Motor neuron (in vitro differentiated cells): ENCODE data around the gene CDC25C. TPM values are rescaled to one million over a fixed set of nuclear protein-coding genes. Genes with fewer than 3 reads are reported as not detected.
"Not testable (repeated sequence)": the region's sequence is repeated elsewhere in the genome, so short reads cannot be mapped to it uniquely, and the experiment has no call there.

Source experiments
- ATAC-seq, 8 experiments: fragments of 200-7000 bp; cut with Tn5 transposase; replicated peaks in 6 of 8; 2 replicates each; pipeline ENCODE4 v1.8.0; 2021; ENCODE audit warnings: mild to moderate bottlenecking in 8 of 8, moderate library complexity in 8 of 8
- H3K27ac ChIP-seq, 2 donors: fragments of 250-450 bp; sonication (Bioruptor Pico); 2 replicates each; pipeline ENCODE4 v1.9.0; 2021; ENCODE audit warnings: antibody characterized with exemption in 2 of 2, mild to moderate bottlenecking in 2 of 2, moderate library complexity in 1 of 2
- H3K4me1 ChIP-seq, 2 donors: fragments of 250-450 bp; sonication (Bioruptor Pico); replicated peaks in 1 of 2; 2 replicates each; pipeline ENCODE4 v1.6.1; 2021; ENCODE audit warnings: antibody characterized with exemption in 2 of 2, mild to moderate bottlenecking in 2 of 2, moderate library complexity in 1 of 2
- H3K4me3 ChIP-seq, 5 donors: fragments of 250-450 bp; sonication (Bioruptor Pico); 2 replicates each; pipeline ENCODE4 v1.9.0; 2021; ENCODE audit warnings: antibody characterized with exemption in 5 of 5, mild to moderate bottlenecking in 5 of 5, moderate library complexity in 4 of 5
- WGBS, 10 experiments: fragments of 450-650 bp; shearing (Covaris generic); methylation state at CpG; one replicate each; pipeline ENCODE4 v1.0.0; 2022; 5-methylcytosine and 5-hydroxymethylcytosine counted together
- in situ Hi-C, 9 experiments: fragments of 400-800 bp; cut with MboI; loops; one replicate each; pipeline ENCODE4 v1.15.0; 2021; ENCODE audit warnings: low sequenced_read_pairs in 9 of 9, low pct_unique_long_range_greater_than_20kb in 2 of 9; ENCODE audit not compliant: unreplicated experiment in 9 of 9
- total RNA-seq, 8 experiments: library from RNA; unstranded; fragments of 300-600 nt; gene quantifications; 2 replicates each; pipeline versions ENCODE4 v1.2.3 to v1.2.4, GENCODE V29; 2022

CDC25C gene
- total RNA-seq, 8 experiments from 2014 or later: 0.15 to 17.7 (median 1.3) TPM

DNA sequence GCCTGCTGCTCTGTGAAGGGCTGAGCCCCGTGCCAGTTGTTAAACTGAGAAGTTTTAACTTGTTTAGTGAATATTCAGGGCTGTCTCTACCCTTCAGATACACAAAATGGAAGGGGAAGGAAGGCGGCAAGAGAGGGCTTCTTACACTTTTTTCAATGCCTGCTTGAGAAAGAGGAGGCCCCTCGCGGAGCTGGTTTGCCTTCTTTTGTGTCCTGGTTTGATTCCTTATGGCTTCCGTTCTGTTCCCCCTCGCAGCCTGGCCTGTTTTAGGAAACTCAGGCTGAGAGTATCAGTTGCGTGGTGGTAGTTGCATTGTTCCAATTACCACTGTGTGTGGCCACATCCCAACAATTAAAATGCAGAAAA, 7.5 kb upstream of the CDC25C start:
- Histone ChIP-seq H3K4me3 (peak overlapping the region; percentile 57 to 84 (median 69)), H3K4me1 (peaks cover 8 to 10% of the 10 kb centered on the region in 2 donors), H3K27ac (peak overlapping the region; percentile 98 to 100)
- 0 to 20% (median 0%) methylated on average over 1 to 3 of the region's 7 CpGs; no CpG with 5 or more reads in 4 of the 10 experiments for WGBS, 10 experiments
- ATAC-seq: peak in 2 of 8 experiments; percentile 1 to 2
- in situ Hi-C loops: no loop called here

DNA sequence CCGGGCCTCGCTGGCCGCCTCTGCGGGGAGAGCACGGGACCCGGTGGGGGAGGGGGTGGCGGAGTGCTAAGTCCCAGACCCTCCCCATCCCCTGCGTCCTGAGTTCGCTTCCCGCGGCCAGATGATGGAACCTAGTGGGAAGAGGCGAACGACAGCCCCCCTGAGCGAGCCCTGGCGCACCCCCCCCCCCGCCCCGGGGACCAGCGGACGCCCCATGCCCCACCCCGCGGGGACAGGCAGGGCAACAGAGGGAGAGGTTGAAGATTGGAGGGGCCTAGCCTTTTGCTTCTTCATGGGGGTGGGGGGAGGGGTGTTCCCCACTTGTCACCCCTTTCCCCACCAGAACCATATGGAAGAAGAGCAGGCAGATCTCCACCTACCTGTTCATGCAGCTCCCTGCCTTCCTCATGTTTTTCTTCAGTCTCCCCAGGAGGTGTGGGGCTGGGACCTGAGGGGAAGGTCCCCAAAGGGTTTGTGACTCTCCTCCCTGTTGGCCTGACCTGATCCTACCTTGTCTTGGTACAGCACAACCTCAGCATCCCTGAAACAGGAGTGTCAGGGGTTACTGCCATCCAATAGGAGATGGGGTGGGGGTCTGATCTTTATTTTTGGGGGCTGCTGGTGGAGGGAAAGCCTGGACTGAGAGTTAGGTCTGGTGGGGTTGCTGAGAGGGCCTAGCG, 6.9 kb upstream of the CDC25C start:
- ATAC-seq: peak in 1 of 8 experiments; percentile 5
- in situ Hi-C loops: no loop called here
- peaks cover 8 to 10% of the 10 kb centered on the region in 2 donors for H3K4me1 ChIP-seq
- no CpG with 5 or more reads among the region's 22 CpGs for WGBS, 10 experiments
- peak overlapping the region; percentile 98 to 100 for H3K27ac ChIP-seq
- H3K4me3 ChIP-seq: peak overlapping the region; percentile 57 to 84 (median 69)

DNA sequence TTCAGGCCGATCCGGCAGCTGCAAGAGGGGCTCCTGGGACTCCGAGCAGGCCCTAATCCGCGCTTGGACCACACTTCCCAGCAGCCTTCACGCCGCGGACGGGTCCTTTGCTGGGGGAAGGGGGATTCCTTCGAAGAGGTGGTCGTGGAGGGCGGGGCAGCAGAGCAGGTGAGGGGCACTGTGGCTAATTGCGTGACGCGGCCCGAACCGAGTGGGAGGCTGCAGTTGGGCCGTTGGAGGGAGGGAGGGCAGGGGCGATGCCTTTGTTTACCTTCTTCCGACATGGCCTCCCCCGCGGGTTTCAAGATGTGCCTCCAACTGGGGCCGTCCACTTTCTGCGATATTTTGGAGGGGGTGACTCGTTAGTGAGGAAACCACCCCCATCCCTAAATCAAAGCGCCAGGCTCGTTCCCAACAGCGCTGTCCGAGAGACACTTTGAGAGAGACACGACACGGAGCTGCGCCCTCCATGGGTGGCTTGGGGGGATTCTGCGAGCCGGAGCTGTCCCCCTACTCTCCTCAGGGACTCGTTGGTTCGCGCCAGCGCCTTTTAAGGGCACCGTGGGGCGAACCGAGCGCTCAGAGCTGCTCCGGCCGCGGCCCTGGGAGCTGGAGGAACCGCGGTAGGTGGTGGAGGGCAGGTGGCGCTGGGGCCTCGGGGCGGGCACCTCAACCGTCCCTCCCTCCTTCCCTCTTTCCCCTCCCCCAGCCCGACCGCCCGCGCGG, 6.2 kb upstream of the CDC25C start, which contains the start of gene FAM53C:
Gene FAM53C, plus strand, starts transcription at position 582 of the 726 bp plus-strand sequence. CDS start 3,070 bp downstream, outside the sequence.
- peaks cover 8 to 10% of the 10 kb centered on the region in 2 donors for H3K4me1 ChIP-seq
- H3K27ac ChIP-seq: peak within 1 kb of the TSS; percentile 98 to 100
- ATAC-seq: peak; percentile 84 to 90 (median 88)
- H3K4me3 ChIP-seq: peak within 1 kb of the TSS; percentile 57 to 84 (median 69)
- in situ Hi-C loops: no loop called here
- WGBS, 10 experiments: 0 to 5% (median 1%) methylated on average over 2 to 10 of the region's 56 CpGs; no CpG with 5 or more reads in 6 of the 10 experiments

GRCh38 chr5:138336952-138337684, 5.5 kb upstream of the CDC25C start:
- in situ Hi-C loops: no loop called here
- H3K27ac ChIP-seq: peak overlapping the region; percentile 98 to 100
- peaks cover 8 to 10% of the 10 kb centered on the region in 2 donors for H3K4me1 ChIP-seq
- H3K4me3 ChIP-seq: peak overlapping the region; percentile 57 to 84 (median 69)
- peak; percentile 24 to 52 (median 41) for ATAC-seq
- 25 to 60% (median 35%) methylated on average over 3 to 8 of the region's 13 CpGs; no CpG with 5 or more reads in 2 of the 10 experiments for WGBS, 10 experiments

DNA sequence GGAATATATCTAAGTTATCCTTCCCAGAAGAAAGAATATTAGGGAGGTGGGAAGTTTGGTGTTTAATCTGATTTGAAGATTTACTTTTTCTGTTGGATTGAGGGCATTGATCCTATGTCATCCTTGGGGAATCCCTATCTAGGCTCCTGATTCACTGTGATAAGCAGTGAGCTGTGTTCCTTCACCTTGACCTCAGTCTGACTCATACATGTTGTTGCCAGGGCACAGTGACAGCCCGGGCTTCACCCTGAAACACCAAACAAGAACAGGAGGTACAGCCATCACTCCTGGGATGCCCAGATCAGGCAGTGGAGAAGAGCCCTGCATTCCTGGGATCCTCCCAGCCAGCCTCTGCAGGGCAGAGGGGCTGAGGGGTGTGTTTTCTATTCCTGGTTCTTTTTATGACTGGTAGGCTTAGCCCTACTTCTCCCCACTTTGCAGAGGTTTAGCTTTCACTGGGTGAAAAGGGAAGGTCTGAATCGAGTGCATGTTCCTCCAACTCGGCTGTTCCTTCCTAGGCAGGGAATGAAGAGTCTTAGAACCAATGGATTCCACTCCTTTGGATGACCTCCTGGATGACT, 3.4 kb upstream of the CDC25C start:
- in situ Hi-C loops: no loop called here

GRCh38 chr5:138330813-138331448, 673 bp downstream of the CDC25C start:
- ATAC-seq: no peak
- Histone ChIP-seq H3K4me3 (peak overlapping the region; percentile 28 to 46 (median 42)), H3K27ac (no peak overlapping the region), H3K4me1 (no peaks in the 10 kb centered on the region)
- 0 to 20% (median 10%) methylated on average over 2 to 7 of the region's 12 CpGs for WGBS, 10 experiments
- in situ Hi-C loops: no loop called here

More for the DNA sequence above, 3.4 kb upstream of the CDC25C start:
- Histone ChIP-seq H3K4me3 (no peak overlapping the region), H3K4me1 (peaks cover 4 to 5% of the 10 kb centered on the region in 2 donors), H3K27ac (no peak overlapping the region)
- ATAC-seq: no peak
- WGBS, 10 experiments: 40 to 93% (median 62%) methylated on average over 1 to 3 of the region's 3 CpGs; no CpG with 5 or more reads in 4 of the 10 experiments

GRCh38 chr5:138318211-138318610, 13.4 kb downstream of the CDC25C start:
- H3K27ac ChIP-seq, in situ Hi-C loops, H3K4me3 ChIP-seq, H3K4me1 ChIP-seq: not testable (repeated sequence)
- ATAC-seq: peak in 1 of 8 experiments; percentile 26
- 63 to 100% (median 96%) methylated on average over 1 to 4 of the region's 4 CpGs; no CpG with 5 or more reads in 3 of the 10 experiments for WGBS, 10 experiments

DNA sequence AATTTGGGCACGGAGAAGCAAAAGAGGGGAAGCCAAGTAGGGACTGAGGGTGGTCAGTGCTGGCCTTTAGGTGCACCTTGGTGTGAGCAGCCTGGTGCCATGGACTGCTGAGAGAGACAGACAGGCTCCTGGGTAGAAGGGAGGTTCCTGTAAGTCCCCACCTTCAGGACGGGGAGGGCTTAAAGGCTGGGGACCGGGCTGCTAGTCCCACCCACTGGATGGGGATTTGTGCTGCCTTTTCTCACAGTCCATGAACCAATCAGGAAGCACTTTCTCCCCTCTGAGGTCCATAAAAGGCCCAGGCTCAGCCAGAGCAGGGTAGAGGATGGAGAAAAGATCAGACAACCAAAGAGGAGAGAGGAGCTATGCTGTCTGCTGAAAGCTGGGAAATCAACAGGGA, 15.2 kb downstream of the CDC25C start:
- peak in 3 of 8 experiments; percentile 22 to 83 (median 45) for ATAC-seq
- 60 to 100% (median 76%) methylated on average over 1 to 3 of the region's 3 CpGs; no CpG with 5 or more reads in 5 of the 10 experiments for WGBS, 10 experiments
- in situ Hi-C loops: no loop called here
- no peak overlapping the region for H3K27ac ChIP-seq
- no peak overlapping the region for H3K4me3 ChIP-seq
- no peaks in the 10 kb centered on the region for H3K4me1 ChIP-seq

GRCh38 chr5:138315751-138316278, 15.8 kb downstream of the CDC25C start:
- ATAC-seq: no peak
- in situ Hi-C loops: no loop called here
- Histone ChIP-seq H3K4me1 (no peaks in the 10 kb centered on the region), H3K27ac (no peak overlapping the region), H3K4me3 (no peak overlapping the region)
- 70 to 100% (median 88%) methylated on average over 1 to 7 of the region's 7 CpGs; no CpG with 5 or more reads in 6 of the 10 experiments for WGBS, 10 experiments

DNA sequence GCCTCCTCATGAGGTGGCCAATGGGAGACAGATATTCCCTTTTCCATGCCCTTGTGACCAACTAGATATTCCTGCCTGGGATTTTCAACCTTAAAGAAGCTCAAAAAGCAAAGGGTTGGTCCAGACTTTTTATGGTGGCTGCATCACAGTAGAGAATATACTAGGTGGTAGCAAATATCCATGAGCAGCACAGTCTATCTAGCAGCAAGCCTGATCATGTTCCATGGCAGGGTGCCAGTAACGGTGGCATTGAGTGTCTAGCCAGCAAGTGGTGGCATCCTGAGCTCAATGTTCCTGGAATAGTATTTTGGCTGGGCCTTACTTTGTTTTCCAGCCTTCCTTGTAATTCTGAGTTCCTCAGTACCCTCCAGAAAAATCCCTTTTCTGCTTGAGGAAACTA, 25.8 kb downstream of the CDC25C start:
- in situ Hi-C loops: no loop called here
- Histone ChIP-seq H3K27ac (no peak overlapping the region), H3K4me3 (no peak overlapping the region), H3K4me1 (no peaks in the 10 kb centered on the region)
- no peak for ATAC-seq
- WGBS, 10 experiments: 50 to 100% (median 83%) methylated on average over 1 of the region's 1 CpG; no CpG with 5 or more reads in 3 of the 10 experiments

- Histone ChIP-seq H3K4me1 (no peaks in the 10 kb centered on the region), H3K4me3 (no peak overlapping the region), H3K27ac (no peak overlapping the region)
- peak in 1 of 8 experiments; percentile 51 for ATAC-seq
- in situ Hi-C loops: no loop called here
- WGBS, 10 experiments: 67 to 100% (median 76%) methylated on average over 1 to 6 of the region's 6 CpGs; no CpG with 5 or more reads in 1 of the 10 experiments
Measured at GRCh38 chr5:138303372-138303771, 28.2 kb downstream of the CDC25C start.

DNA sequence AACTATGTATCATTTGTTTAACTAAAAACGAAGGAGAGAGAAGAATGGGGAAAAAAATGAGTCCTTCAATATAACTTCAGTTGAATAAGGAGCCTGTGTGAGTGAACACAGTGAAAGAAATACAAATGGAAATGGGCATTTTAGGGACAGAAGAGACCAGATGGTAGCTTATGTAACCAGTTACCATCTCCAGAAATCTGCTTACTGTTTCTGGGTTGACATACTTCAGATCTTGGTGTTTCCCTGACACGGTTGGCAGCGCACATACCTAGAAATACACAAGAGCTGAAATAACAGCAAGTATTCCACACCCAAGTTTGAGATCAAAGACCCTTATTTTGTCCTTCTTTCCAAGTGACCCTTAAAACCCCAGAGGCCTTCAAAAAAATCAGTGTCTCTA, 42.3 kb downstream of the CDC25C start:
- Histone ChIP-seq H3K27ac (no peak overlapping the region), H3K4me3 (no peak overlapping the region), H3K4me1 (no peaks in the 10 kb centered on the region)
- in situ Hi-C loops: no loop called here
- ATAC-seq: no peak
- 40 to 100% (median 95%) methylated on average over 1 to 3 of the region's 3 CpGs; no CpG with 5 or more reads in 1 of the 10 experiments for WGBS, 10 experiments
